Prostate gland (tissue), 2 donors: ENCODE data around the gene HSF4.

Source experiments
- POLR2A ChIP-seq: fragments of 450-650 bp; IDR thresholded peaks from one replicate; pipeline ENCODE4 v1.6.1; 2016; ENCODE audit warnings: antibody characterized with exemption, mild to moderate bottlenecking
- POLR2AphosphoS5 ChIP-seq: sonication (generic); formaldehyde crosslinking; IDR thresholded peaks from one replicate; pipeline ENCODE4 v1.6.1; 2017; ENCODE audit warnings: antibody characterized with exemption
- TF ChIP-seq, protein P1 (sequence below), 4 experiments: fragments of 200-600 bp in 2 of 4; fragments of 450-650 bp in 2 of 4; sonication (generic) in 2 of 4; IDR thresholded peaks; 1 replicate in 3 of 4; 2 replicates in 1 of 4; pipeline ENCODE4 v1.5.1; 2016 to 2019; ENCODE audit warnings: antibody characterized with exemption in 4 of 4, mild to moderate bottlenecking in 2 of 4, moderate library complexity in 2 of 4

DNA sequence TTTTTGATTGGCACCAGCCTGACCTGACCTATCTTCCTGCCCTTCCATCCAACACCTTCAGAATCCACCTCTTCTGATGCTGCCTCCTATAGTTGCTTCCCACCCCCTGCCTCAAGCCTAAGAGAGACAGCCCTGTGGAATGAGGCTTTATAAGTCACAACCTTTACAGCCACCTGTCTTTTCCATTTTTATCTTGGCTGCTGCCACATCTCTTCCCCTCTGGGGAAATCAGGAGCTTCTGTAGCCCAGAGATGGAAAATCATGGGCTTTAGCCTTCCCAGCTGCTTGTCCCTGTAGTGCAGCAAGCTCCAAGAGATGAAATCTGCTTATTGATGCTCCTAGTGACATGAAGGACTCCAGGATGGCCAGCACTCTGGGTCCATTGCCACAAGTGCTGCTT is 36.1 kb upstream of the HSF4 start:
- TF ChIP-seq, protein P1, sequence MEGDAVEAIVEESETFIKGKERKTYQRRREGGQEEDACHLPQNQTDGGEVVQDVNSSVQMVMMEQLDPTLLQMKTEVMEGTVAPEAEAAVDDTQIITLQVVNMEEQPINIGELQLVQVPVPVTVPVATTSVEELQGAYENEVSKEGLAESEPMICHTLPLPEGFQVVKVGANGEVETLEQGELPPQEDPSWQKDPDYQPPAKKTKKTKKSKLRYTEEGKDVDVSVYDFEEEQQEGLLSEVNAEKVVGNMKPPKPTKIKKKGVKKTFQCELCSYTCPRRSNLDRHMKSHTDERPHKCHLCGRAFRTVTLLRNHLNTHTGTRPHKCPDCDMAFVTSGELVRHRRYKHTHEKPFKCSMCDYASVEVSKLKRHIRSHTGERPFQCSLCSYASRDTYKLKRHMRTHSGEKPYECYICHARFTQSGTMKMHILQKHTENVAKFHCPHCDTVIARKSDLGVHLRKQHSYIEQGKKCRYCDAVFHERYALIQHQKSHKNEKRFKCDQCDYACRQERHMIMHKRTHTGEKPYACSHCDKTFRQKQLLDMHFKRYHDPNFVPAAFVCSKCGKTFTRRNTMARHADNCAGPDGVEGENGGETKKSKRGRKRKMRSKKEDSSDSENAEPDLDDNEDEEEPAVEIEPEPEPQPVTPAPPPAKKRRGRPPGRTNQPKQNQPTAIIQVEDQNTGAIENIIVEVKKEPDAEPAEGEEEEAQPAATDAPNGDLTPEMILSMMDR (IDR thresholded peaks at IDR 0.05) = no peak
- TF ChIP-seq POLR2AphosphoS5 (no peak), POLR2A (no peak)
